Measurements from ENCODE around the gene CHN2. TPM values are rescaled to one million over a fixed set of nuclear protein-coding genes. Genes with fewer than 3 reads are reported as not detected.

CHN2 gene
- polyA plus RNA-seq, 2 of the 4 experiments (the other 2 are of a cell fraction), result 0.06 TPM; not detected in 1

DNA sequence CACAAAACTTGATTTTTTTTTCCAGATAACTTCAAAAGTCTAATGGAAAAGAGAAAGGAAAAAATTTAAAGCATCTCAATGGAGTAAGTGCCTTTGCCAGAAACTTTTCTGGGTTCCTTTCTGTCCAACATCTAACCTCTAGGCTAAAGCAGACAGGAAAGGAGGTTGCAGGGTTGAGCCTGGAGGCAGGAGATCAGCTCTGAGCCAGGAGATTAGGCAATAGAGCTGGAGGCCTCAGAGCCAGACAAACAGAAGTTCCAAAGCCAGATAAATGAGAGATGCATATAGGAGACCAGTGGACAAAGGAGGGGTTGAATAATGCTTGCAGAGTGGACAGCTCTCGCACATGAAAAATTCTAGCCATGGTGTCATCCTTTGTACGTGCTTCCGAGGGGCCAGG is 42.9 kb downstream of the CHN2 start:
- ATAC-seq (no peak), DNase-seq (ENCODE audit: low read depth in 1 of 2, low spot score in 1 of 2) (no peak), FAIRE-seq (no peak)
- CTCF ChIA-PET, result interaction anchor here (0.7 to 1.6 kb wide), 2 partner anchors 171 to 1122 kb away, joined by 3 to 6 read pairs; no protein-coding TSS in a partner anchor
- 44% methylated on average over 3 of the region's 3 CpGs for WGBS (ENCODE audit: missing lambda C conversion rate)
- Histone ChIP-seq H3K27ac (no peak overlapping the region), H3K4me3 (no peak overlapping the region), H3K9me3 (no peaks in the 10 kb centered on the region), H3K4me2 (no peak overlapping the region), H3K4me1 (no peaks in the 10 kb centered on the region)
- TF ChIP-seq TP53 (CRISPR knock-in tag; IDR thresholded peaks at IDR 0.05) (no peak), RNF2 (IDR thresholded peaks at IDR 0.05; ENCODE audit: borderline replicate concordance, low read depth) (no peak), EHMT2 (IDR thresholded peaks at IDR 0.05; ENCODE audit: low read depth) (no peak), FOSB (CRISPR knock-in tag; IDR thresholded peaks at IDR 0.05) (no peak)
- TF ChIP-seq, protein P1, sequence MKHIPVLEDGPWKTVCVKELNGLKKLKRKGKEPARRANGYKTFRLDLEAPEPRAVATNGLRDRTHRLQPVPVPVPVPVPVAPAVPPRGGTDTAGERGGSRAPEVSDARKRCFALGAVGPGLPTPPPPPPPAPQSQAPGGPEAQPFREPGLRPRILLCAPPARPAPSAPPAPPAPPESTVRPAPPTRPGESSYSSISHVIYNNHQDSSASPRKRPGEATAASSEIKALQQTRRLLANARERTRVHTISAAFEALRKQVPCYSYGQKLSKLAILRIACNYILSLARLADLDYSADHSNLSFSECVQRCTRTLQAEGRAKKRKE (CRISPR knock-in tag; IDR thresholded peaks at IDR 0.05; ENCODE audit: low read depth), result no peak
- TF ChIP-seq, protein P2, sequence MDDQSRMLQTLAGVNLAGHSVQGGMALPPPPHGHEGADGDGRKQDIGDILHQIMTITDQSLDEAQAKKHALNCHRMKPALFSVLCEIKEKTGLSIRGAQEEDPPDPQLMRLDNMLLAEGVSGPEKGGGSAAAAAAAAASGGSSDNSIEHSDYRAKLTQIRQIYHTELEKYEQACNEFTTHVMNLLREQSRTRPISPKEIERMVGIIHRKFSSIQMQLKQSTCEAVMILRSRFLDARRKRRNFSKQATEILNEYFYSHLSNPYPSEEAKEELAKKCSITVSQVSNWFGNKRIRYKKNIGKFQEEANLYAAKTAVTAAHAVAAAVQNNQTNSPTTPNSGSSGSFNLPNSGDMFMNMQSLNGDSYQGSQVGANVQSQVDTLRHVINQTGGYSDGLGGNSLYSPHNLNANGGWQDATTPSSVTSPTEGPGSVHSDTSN (IDR thresholded peaks at IDR 0.05), result no peak
- POLR2A ChIA-PET, result no interaction called here

DNA sequence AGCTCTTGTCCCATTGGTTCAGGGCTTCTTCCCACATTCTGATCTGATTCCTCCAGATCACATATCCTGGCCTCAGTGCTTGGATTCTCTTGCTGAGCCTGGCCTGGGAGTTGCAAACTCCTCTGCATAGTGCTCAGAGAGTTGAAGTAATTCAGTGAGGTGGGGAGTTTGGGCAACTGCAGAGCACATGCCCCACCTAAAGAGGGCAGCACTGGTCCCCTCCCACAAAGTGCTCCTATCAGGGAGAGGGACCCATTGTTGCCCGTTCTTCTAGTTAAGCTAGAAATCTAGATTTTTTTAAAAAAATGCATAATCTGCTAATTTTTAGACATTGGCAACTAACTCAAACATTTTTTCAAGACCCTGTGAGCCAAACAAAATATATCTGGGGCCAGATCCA is 45.1 kb downstream of the CHN2 start:
- Histone ChIP-seq H3K9me3 (no peaks in the 10 kb centered on the region), H3K4me1 (no peaks in the 10 kb centered on the region), H3K4me2 (no peak overlapping the region), H3K27ac (no peak overlapping the region), H3K4me3 (no peak overlapping the region)
- CTCF ChIA-PET, result interaction anchor here (0.9 to 1.2 kb wide), 3 partner anchors 8 to 317 kb away, joined by 3 read pairs; no protein-coding TSS in a partner anchor
- POLR2A ChIA-PET, result no interaction called here
- ATAC-seq (peak in 1 of 2 experiments; percentile 63; a peak in 2 of 6 replicates), FAIRE-seq (no peak), DNase-seq (ENCODE audit: low read depth in 1 of 2, low spot score in 1 of 2) (peak; percentile 24 to 29)
- TF ChIP-seq, protein P3, sequence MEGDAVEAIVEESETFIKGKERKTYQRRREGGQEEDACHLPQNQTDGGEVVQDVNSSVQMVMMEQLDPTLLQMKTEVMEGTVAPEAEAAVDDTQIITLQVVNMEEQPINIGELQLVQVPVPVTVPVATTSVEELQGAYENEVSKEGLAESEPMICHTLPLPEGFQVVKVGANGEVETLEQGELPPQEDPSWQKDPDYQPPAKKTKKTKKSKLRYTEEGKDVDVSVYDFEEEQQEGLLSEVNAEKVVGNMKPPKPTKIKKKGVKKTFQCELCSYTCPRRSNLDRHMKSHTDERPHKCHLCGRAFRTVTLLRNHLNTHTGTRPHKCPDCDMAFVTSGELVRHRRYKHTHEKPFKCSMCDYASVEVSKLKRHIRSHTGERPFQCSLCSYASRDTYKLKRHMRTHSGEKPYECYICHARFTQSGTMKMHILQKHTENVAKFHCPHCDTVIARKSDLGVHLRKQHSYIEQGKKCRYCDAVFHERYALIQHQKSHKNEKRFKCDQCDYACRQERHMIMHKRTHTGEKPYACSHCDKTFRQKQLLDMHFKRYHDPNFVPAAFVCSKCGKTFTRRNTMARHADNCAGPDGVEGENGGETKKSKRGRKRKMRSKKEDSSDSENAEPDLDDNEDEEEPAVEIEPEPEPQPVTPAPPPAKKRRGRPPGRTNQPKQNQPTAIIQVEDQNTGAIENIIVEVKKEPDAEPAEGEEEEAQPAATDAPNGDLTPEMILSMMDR (IDR thresholded peaks at IDR 0.05), result peak; percentile 29; the same call in 2 of the 3 replicates
- TF ChIP-seq RAD21 (conservative IDR thresholded peaks at IDR 0.05 in 1 of 2, IDR thresholded peaks at IDR 0.05 in 1 of 2) (peak in 1 of 2 experiments; percentile 35; a peak in 1 of 5 replicates), MAFK (IDR thresholded peaks at IDR 0.05; ENCODE audit: partially characterized antibody) (peak; percentile 15)
- TF ChIP-seq, protein P2 (IDR thresholded peaks at IDR 0.05), result no peak
- 24% methylated on average over 1 of the region's 1 CpG for WGBS (ENCODE audit: missing lambda C conversion rate)

DNA sequence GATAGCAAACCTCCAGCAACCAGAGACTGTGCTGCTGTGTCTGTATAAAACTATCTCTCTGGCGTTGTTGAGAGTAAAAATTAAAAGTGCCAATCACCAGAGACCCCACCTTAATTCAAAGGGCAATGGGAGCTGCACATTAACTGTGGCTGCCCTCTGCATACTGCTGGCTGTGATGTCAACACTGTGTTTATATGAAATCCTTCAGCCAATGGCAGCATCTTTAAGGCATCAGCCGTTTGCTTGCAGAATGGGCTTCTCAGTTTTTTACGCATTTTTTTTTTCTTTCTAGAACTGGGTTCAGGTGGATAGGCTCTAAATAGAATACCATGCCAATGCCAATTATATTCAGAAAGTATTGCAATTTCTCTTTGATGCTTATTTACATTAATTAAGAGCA is 47.7 kb downstream of the CHN2 start:
- no peak for ATAC-seq
- H3K27ac ChIP-seq, result no peak overlapping the region
- no peak for TF ChIP-seq GATA3 (IDR thresholded peaks at IDR 0.05; ENCODE audit: borderline replicate concordance)
- no peak overlapping the region for H3K4me2 ChIP-seq
- H3K4me1 ChIP-seq, result no peaks in the 10 kb centered on the region
- WGBS (ENCODE audit: missing lambda C conversion rate), result 12% methylated on average over 3 of the region's 3 CpGs
- H3K4me3 ChIP-seq, result no peak overlapping the region
- ChIA-PET CTCF (no interaction called here), POLR2A (no interaction called here)
- no peak for DNase-seq (ENCODE audit: low read depth in 1 of 2, low spot score in 1 of 2)
- FAIRE-seq, result no peak
- H3K9me3 ChIP-seq, result no peaks in the 10 kb centered on the region

DNA sequence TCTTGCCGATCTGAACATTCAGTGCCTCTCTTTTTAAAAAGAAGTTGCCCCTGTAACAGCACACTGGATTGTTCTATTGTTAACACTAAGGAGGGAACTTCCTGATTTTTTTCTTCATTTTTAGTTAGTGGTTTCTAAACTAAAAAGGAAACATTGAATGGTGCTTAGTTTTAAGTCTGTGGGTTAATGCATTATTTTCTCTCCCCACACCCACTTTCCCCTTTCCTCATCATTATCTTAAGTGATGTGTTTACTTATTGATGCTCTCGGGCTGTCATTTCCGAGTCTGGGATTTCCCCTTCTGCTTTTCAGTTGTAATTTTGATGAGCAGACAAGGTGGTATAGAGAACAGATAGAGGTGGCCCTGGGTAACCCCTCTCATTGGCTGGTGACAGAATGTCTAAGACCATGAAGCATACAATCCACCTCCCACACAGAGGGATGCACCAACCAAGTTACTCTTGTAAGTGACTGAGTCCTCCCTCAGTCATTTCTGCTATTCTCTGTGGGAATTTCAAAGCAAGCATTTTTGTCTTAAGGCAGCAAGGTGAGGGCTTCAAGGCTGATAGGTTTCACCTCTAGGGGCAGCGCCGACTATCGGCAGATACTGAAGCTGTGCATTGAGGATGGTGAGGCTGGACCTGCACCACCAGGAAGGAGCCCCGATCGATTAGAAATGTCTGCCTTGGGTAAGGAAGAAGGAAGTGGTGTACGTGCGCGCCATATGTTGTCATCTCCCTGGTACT is 49.5 kb downstream of the CHN2 start:
- TF ChIP-seq JUNB (IDR thresholded peaks at IDR 0.05) (no peak), RAD21 (conservative IDR thresholded peaks at IDR 0.05 in 1 of 2, IDR thresholded peaks at IDR 0.05 in 1 of 2) (0 out of 5 replicates have a peak, but pooled peaks of 1 of the 2 experiments have one; percentile 8), PHF8 (IDR thresholded peaks at IDR 0.05; ENCODE audit: borderline replicate concordance, low read depth) (no peak), HOXB5 (CRISPR knock-in tag; IDR thresholded peaks at IDR 0.05) (no peak)
- TF ChIP-seq, protein P4, sequence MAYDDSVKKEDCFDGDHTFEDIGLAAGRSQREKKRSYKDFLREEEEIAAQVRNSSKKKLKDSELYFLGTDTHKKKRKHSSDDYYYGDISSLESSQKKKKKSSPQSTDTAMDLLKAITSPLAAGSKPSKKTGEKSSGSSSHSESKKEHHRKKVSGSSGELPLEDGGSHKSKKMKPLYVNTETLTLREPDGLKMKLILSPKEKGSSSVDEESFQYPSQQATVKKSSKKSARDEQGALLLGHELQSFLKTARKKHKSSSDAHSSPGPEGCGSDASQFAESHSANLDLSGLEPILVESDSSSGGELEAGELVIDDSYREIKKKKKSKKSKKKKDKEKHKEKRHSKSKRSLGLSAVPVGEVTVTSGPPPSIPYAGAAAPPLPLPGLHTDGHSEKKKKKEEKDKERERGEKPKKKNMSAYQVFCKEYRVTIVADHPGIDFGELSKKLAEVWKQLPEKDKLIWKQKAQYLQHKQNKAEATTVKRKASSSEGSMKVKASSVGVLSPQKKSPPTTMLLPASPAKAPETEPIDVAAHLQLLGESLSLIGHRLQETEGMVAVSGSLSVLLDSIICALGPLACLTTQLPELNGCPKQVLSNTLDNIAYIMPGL (CRISPR knock-in tag; IDR thresholded peaks at IDR 0.05; ENCODE audit: borderline replicate concordance), result no peak
- TF ChIP-seq, protein P3 (IDR thresholded peaks at IDR 0.05), result peak; percentile 25; the same call in 1 of the 3 replicates
- DNase-seq (ENCODE audit: low read depth in 1 of 2, low spot score in 1 of 2), result peak in 1 of 2 experiments; percentile 52
- ChIA-PET CTCF (interaction anchor here (1.4 kb wide), 1 partner anchor 8 kb away, joined by 6 read pairs; no protein-coding TSS in a partner anchor), POLR2A (no interaction called here)
- Histone ChIP-seq H3K4me3 (no peak overlapping the region), H3K4me1 (no peaks in the 10 kb centered on the region), H3K27ac (no peak overlapping the region), H3K9me3 (no peaks in the 10 kb centered on the region), H3K4me2 (peak overlapping the region; percentile 23; the same call in 1 of the 3 replicates)
- ATAC-seq, result peak in 1 of 2 experiments; percentile 84; a peak in 4 of 6 replicates
- 12% methylated on average over 11 of the region's 11 CpGs for WGBS (ENCODE audit: missing lambda C conversion rate)
- FAIRE-seq, result no peak

Measured in A549 (cell line).